Dedifferentiated amniotic fluid mesenchymal stem cell (primary cell): ENCODE results near the gene TACR1.
"Not testable (repeated sequence)": the region's sequence is repeated elsewhere in the genome, so short reads cannot be mapped to it uniquely, and the experiment has no call there.

Experiments used
- DNase-seq: peaks from one replicate; pipeline ENCODE4 v3.0.0-alpha.2; 2016; ENCODE audit errors: extremely low spot score

TACR1 gene

GRCh38 chr2:75146221-75146605 lies 53.1 kb downstream of the TACR1 start:
- not testable (repeated sequence) for DNase-seq

GRCh38 chr2:75142081-75142480 lies 57.2 kb downstream of the TACR1 start:
- DNase-seq, result no peak

GRCh38 chr2:75140288-75140687 lies 59.0 kb downstream of the TACR1 start:
- no peak for DNase-seq

- DNase-seq, result no peak
Measured at GRCh38 chr2:75139171-75139570, 60.1 kb downstream of the TACR1 start.

GRCh38 chr2:75138528-75138927 lies 60.8 kb downstream of the TACR1 start:
- DNase-seq, result no peak

GRCh38 chr2:75135776-75136400 lies 63.4 kb downstream of the TACR1 start:
- DNase-seq, result no peak

GRCh38 chr2:75134860-75135259 lies 64.5 kb downstream of the TACR1 start:
- no peak for DNase-seq

- DNase-seq, result no peak
Measured at GRCh38 chr2:75133621-75134570, 65.4 kb downstream of the TACR1 start.

GRCh38 chr2:75130171-75130570 lies 69.1 kb downstream of the TACR1 start:
- DNase-seq, result no peak

GRCh38 chr2:75123876-75124275 lies 75.4 kb downstream of the TACR1 start:
- DNase-seq, result no peak

GRCh38 chr2:75113231-75113869 lies 86.0 kb downstream of the TACR1 start:
- no peak for DNase-seq

GRCh38 chr2:75108937-75109482 lies 90.3 kb downstream of the TACR1 start:
- DNase-seq, result no peak

- DNase-seq, result no peak
Measured at GRCh38 chr2:75102011-75102410, 97.3 kb downstream of the TACR1 start.

- no peak for DNase-seq
Measured at GRCh38 chr2:75100801-75101151, 98.5 kb downstream of the TACR1 start.

GRCh38 chr2:75100011-75100800 lies 99.1 kb downstream of the TACR1 start:
- DNase-seq, result peak; percentile 49

GRCh38 chr2:75099521-75099922 lies 99.8 kb downstream of the TACR1 start:
- DNase-seq, result no peak

- no peak for DNase-seq
Measured at GRCh38 chr2:75098856-75099255, 100.5 kb downstream of the TACR1 start.

- no peak for DNase-seq
Measured at GRCh38 chr2:75097831-75098230, 101.5 kb downstream of the TACR1 start.

- no peak for DNase-seq
Measured at GRCh38 chr2:75094405-75094804, 104.9 kb downstream of the TACR1 start.

GRCh38 chr2:75090770-75091515 lies 108.4 kb downstream of the TACR1 start:
- no peak for DNase-seq

- no peak for DNase-seq
Measured at GRCh38 chr2:75089471-75089870, 109.8 kb downstream of the TACR1 start.
